ENCODE data around the gene PRPH2. TPM values are rescaled to one million over a fixed set of nuclear protein-coding genes. Genes with fewer than 3 reads are reported as not detected.

The PRPH2 gene
- polyA plus RNA-seq, 1 of the 3 experiments (the other 2 are of a cell fraction) = not detected

DNA sequence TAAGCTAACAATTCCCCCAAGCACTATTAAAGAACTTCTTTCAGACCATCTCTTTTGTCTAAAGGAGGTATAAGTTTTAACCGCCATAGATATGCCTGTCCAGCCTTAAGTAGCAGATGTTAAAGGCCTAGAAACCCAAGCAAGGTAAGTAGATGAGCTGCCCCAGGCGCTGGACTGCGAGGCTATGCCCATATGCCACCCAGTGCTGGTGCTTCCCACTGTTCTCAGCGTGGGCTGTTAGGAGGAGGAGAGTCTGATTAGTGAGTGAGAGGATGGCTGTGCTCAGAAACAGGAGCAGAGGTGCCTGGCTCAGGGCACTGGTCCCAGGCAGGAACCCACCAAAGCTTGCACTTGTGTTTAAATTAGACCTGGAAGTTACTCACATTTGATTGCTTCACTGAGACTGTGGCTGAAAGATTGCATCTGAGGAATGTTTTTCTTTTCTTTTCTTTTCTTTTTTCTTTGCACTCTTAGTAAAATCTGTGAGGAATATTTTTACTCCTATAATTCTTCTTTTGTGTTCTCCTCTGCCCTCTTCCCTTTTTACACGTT lies 32.2 kb downstream of the PRPH2 start:
- peaks cover 28% of the 10 kb centered on the region for H3F3A ChIP-seq (replicated peaks; ENCODE audit: insufficient read depth)
- no peak overlapping the region for H3K4me2 ChIP-seq
- WGBS (ENCODE audit: low lambda C conversion rate) = 99% methylated on average over 5 of the region's 5 CpGs
- H3K79me2 ChIP-seq (ENCODE audit: insufficient read depth) = no peaks in the 10 kb centered on the region
- no peaks in the 10 kb centered on the region for H3K27me3 ChIP-seq (ENCODE audit: insufficient read depth)
- no peak overlapping the region for H3K4me3 ChIP-seq (ENCODE audit: low read depth in 2 of 2, low read length in 1 of 2)
- H3K36me3 ChIP-seq (replicated peaks in 1 of 2; ENCODE audit: control insufficient read depth in 1 of 2, insufficient read depth in 2 of 2, low read length in 1 of 2) = peaks cover 41 to 59% of the 10 kb centered on the region in 2 experiments
- H4K20me1 ChIP-seq (ENCODE audit: insufficient read depth) = no peaks in the 10 kb centered on the region
- H3K9ac ChIP-seq = no peak overlapping the region
- no peaks in the 10 kb centered on the region for H3K9me3 ChIP-seq
- peaks cover 3 to 8% of the 10 kb centered on the region in 2 experiments for H3K4me1 ChIP-seq (ENCODE audit: control insufficient read depth in 1 of 2, insufficient read depth in 2 of 2, low read depth in 1 of 2, low read length in 1 of 2)
- ChIA-PET POLR2A (no interaction called here), CTCF (interaction anchor here (0.6 to 1.7 kb wide), 2 partner anchors 11 to 36 kb away, joined by 3 to 6 read pairs; no protein-coding TSS in a partner anchor)
- peak overlapping the region in 1 of 2 experiments; percentile 32; a peak in 2 of 4 replicates for H3K27ac ChIP-seq (ENCODE audit: low read depth in 2 of 2, low read length in 1 of 2)
- no peak overlapping the region for H2AFZ ChIP-seq (ENCODE audit: low read depth)
- no peak for TF ChIP-seq RCOR1 (IDR thresholded peaks at IDR 0.05; ENCODE audit: low read length)
- TF ChIP-seq USF1 (IDR thresholded peaks at IDR 0.05; ENCODE audit: borderline replicate concordance, low read depth) = no peak
- TF ChIP-seq NRF1 (IDR thresholded peaks at IDR 0.05; ENCODE audit: low read depth, low read length) = no peak
- TF ChIP-seq FOXM1 (IDR thresholded peaks at IDR 0.05; ENCODE audit: low read depth) = no peak
- TF ChIP-seq, protein P1, sequence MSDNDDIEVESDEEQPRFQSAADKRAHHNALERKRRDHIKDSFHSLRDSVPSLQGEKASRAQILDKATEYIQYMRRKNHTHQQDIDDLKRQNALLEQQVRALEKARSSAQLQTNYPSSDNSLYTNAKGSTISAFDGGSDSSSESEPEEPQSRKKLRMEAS (IDR thresholded peaks at IDR 0.05; ENCODE audit: low read depth) = no peak
- TF ChIP-seq SMC3 (IDR thresholded peaks at IDR 0.05; ENCODE audit: low read depth, low read length) = no peak
- no peak for TF ChIP-seq TCF12 (IDR thresholded peaks at IDR 0.05)
- TF ChIP-seq MXI1 (IDR thresholded peaks at IDR 0.05; ENCODE audit: low read depth, low read length) = no peak
- no peak for TF ChIP-seq FOXJ3 (CRISPR knock-in tag; IDR thresholded peaks at IDR 0.05)
- TF ChIP-seq TAF1 (IDR thresholded peaks at IDR 0.05; ENCODE audit: borderline replicate concordance, low read depth, low read length) = no peak
- TF ChIP-seq, protein P2, sequence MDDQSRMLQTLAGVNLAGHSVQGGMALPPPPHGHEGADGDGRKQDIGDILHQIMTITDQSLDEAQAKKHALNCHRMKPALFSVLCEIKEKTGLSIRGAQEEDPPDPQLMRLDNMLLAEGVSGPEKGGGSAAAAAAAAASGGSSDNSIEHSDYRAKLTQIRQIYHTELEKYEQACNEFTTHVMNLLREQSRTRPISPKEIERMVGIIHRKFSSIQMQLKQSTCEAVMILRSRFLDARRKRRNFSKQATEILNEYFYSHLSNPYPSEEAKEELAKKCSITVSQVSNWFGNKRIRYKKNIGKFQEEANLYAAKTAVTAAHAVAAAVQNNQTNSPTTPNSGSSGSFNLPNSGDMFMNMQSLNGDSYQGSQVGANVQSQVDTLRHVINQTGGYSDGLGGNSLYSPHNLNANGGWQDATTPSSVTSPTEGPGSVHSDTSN (IDR thresholded peaks at IDR 0.05) = no peak
- no peak for TF ChIP-seq EZH2phosphoT487 (IDR thresholded peaks at IDR 0.05; ENCODE audit: borderline replicate concordance, low read depth)
- TF ChIP-seq RFX5 (IDR thresholded peaks at IDR 0.05; ENCODE audit: low read length) = no peak
- no peak for TF ChIP-seq USF2 (IDR thresholded peaks at IDR 0.05; ENCODE audit: borderline replicate concordance, low read depth, low read length)
- TF ChIP-seq RXRA (IDR thresholded peaks at IDR 0.05; ENCODE audit: borderline replicate concordance, low read depth) = no peak
- TF ChIP-seq YY1 (IDR thresholded peaks at IDR 0.05; ENCODE audit: low read depth) = no peak
- TF ChIP-seq GATA2 (CRISPR knock-in tag; IDR thresholded peaks at IDR 0.05) = no peak
- no peak for TF ChIP-seq RAD21 (IDR thresholded peaks at IDR 0.05; ENCODE audit: low read length)
- TF ChIP-seq CHD2 (IDR thresholded peaks at IDR 0.05; ENCODE audit: low read length, partially characterized antibody) = no peak
- TF ChIP-seq TEAD4 (IDR thresholded peaks at IDR 0.05; ENCODE audit: borderline replicate concordance, insufficient read depth) = no peak
- H3K9me2 ChIP-seq = no peaks in the 10 kb centered on the region
- no peak for DNase-seq

Data from SK-N-SH (cell line).